GM19238 (cell line): ENCODE results near the gene INHBA.
A peak's percentile ranks its signal among the peaks of the same experiment; 100 is the strongest.

Experiments
- DNase-seq: peaks from one replicate; pipeline ENCODE4 v3.0.0; 2011; ENCODE audit warnings: low spot score; ENCODE audit not compliant: insufficient read length

The INHBA gene

GRCh38 chr7:41702635-41703371 lies at the start of gene INHBA:
INHBA (minus strand) TSS chr7:41703090; CDS start chr7:41700374, 2,716 bp downstream.
- no peak for DNase-seq

GRCh38 chr7:41752615-41753014 lies 49.7 kb upstream of the INHBA start:
- DNase-seq = no peak

GRCh38 chr7:41750661-41751540 lies 48.0 kb upstream of the INHBA start:
- DNase-seq = no peak

GRCh38 chr7:41747961-41748360 lies 45.1 kb upstream of the INHBA start:
- DNase-seq = no peak

- DNase-seq = no peak
Measured at GRCh38 chr7:41745451-41745850, 42.6 kb upstream of the INHBA start.

GRCh38 chr7:41744161-41744560 lies 41.3 kb upstream of the INHBA start:
- no peak for DNase-seq

GRCh38 chr7:41742401-41743020 lies 39.6 kb upstream of the INHBA start:
- DNase-seq = no peak

GRCh38 chr7:41738806-41739205 lies 35.9 kb upstream of the INHBA start:
- no peak for DNase-seq

GRCh38 chr7:41738336-41738735 lies 35.4 kb upstream of the INHBA start:
- no peak for DNase-seq

GRCh38 chr7:41735206-41735605 lies 32.3 kb upstream of the INHBA start:
- no peak for DNase-seq

- DNase-seq = no peak
Measured at GRCh38 chr7:41732843-41733306, 30.0 kb upstream of the INHBA start.

GRCh38 chr7:41732436-41732785 lies 29.5 kb upstream of the INHBA start:
- no peak for DNase-seq

- peak; percentile 35 for DNase-seq
Measured at GRCh38 chr7:41731493-41732435, 28.9 kb upstream of the INHBA start.

- DNase-seq = no peak
Measured at GRCh38 chr7:41730668-41731067, 27.8 kb upstream of the INHBA start.

GRCh38 chr7:41730161-41730560 lies 27.3 kb upstream of the INHBA start:
- no peak for DNase-seq

- DNase-seq = no peak
Measured at GRCh38 chr7:41729059-41729458, 26.2 kb upstream of the INHBA start.

GRCh38 chr7:41725013-41725412 lies 22.1 kb upstream of the INHBA start:
- no peak for DNase-seq

- no peak for DNase-seq
Measured at GRCh38 chr7:41720886-41721285, 18.0 kb upstream of the INHBA start.

GRCh38 chr7:41720046-41720445 lies 17.2 kb upstream of the INHBA start:
- no peak for DNase-seq

GRCh38 chr7:41716691-41717090 lies 13.8 kb upstream of the INHBA start:
- DNase-seq = no peak

- no peak for DNase-seq
Measured at GRCh38 chr7:41715000-41715399, 12.1 kb upstream of the INHBA start.
